Right atrium auricular region (tissue), 2 donors: ENCODE results near the gene AP3S2. TPM values are rescaled to one million over a fixed set of nuclear protein-coding genes. Genes with fewer than 3 reads are reported as not detected.
A peak's percentile ranks its signal among the peaks of the same experiment; 100 is the strongest.

ENCODE experiments used
- DNase-seq: peaks from one replicate; pipeline ENCODE4 v3.0.0-alpha.2; 2019; ENCODE audit warnings: low spot score
- H3K27ac ChIP-seq, 2 donors: fragments of 200-600 bp; sonication (generic); 1 replicate in 1 of 2; 2 replicates in 1 of 2; pipeline ENCODE4 v1.5.1; 2016 to 2019
- H3K27me3 ChIP-seq, 2 donors: fragments of 200-600 bp; sonication (generic); one replicate each; pipeline versions ENCODE4 v1.5.1 to v1.6.0; 2017 to 2019
- H3K36me3 ChIP-seq: fragments of 200-600 bp; sonication (generic); one replicate; pipeline ENCODE4 v1.5.1; 2016
- H3K4me1 ChIP-seq, 2 donors: fragments of 200-600 bp; sonication (generic); one replicate each; pipeline versions ENCODE4 v1.5.1 to v1.6.0; 2017 to 2019
- H3K4me3 ChIP-seq, 2 donors: fragments of 200-600 bp; sonication (generic); 1 replicate in 1 of 2; 2 replicates in 1 of 2; pipeline ENCODE4 v1.5.1; 2017 to 2019; ENCODE audit warnings: mild to moderate bottlenecking in 1 of 2, moderate library complexity in 1 of 2
- H3K9me3 ChIP-seq, 2 donors: fragments of 200-600 bp; sonication (generic); one replicate each; pipeline ENCODE4 v1.5.1; 2019
- CTCF ChIP-seq, 2 donors: fragments of 200-600 bp; sonication (generic); IDR thresholded peaks; one replicate each; pipeline ENCODE4 v1.5.1; 2019; ENCODE audit warnings: antibody characterized with exemption in 2 of 2
- total RNA-seq, 2 donors: library from RNA; depleted of rRNA; stranded (reverse); fragments of >200 nt; gene quantifications; one replicate each; pipeline ENCODE4 v1.1.0, GENCODE V29; 2016

AP3S2 gene
- total RNA-seq, 2 donors from 2014 or later: 42.1 to 65.9 TPM

- Histone ChIP-seq H3K36me3 (peaks cover 35% of the 10 kb centered on the region), H3K4me3 (no peak overlapping the region), H3K4me1 (no peaks in the 10 kb centered on the region), H3K27ac (no peak overlapping the region), H3K9me3 (no peaks in the 10 kb centered on the region), H3K27me3 (no peaks in the 10 kb centered on the region)
- DNase-seq: no peak
- no peak for TF ChIP-seq CTCF (IDR thresholded peaks at IDR 0.05)
These were observed 9.4 kb upstream of the AP3S2 start for GRCh38 chr15:89903015-89903857.

- Histone ChIP-seq H3K4me3 (no peak overlapping the region), H3K27me3 (no peaks in the 10 kb centered on the region), H3K27ac (peak overlapping the region in 1 of 2 donors; percentile 62), H3K9me3 (no peaks in the 10 kb centered on the region), H3K4me1 (no peaks in the 10 kb centered on the region), H3K36me3 (peaks cover 27% of the 10 kb centered on the region)
- no peak for TF ChIP-seq CTCF (IDR thresholded peaks at IDR 0.05)
- no peak for DNase-seq
These were observed 7.1 kb upstream of the AP3S2 start for GRCh38 chr15:89900849-89901248.

GRCh38 chr15:89899951-89900567 lies 6.3 kb upstream of the AP3S2 start:
- Histone ChIP-seq H3K27me3 (no peaks in the 10 kb centered on the region), H3K36me3 (peaks cover 27% of the 10 kb centered on the region), H3K27ac (peak overlapping the region in 1 of 2 donors; percentile 62), H3K9me3 (no peaks in the 10 kb centered on the region), H3K4me3 (no peak overlapping the region), H3K4me1 (no peaks in the 10 kb centered on the region)
- DNase-seq: peak; percentile 30
- TF ChIP-seq CTCF (IDR thresholded peaks at IDR 0.05): no peak

- no peak for TF ChIP-seq CTCF (IDR thresholded peaks at IDR 0.05)
- no peak overlapping the region for H3K4me3 ChIP-seq
- H3K27ac ChIP-seq: no peak overlapping the region
- H3K9me3 ChIP-seq: no peaks in the 10 kb centered on the region
- H3K27me3 ChIP-seq: no peaks in the 10 kb centered on the region
- H3K4me1 ChIP-seq: peaks cover 0 to 2% of the 10 kb centered on the region in 2 donors
- peak; percentile 23 for DNase-seq
- peaks cover 27% of the 10 kb centered on the region for H3K36me3 ChIP-seq
These were observed 5.6 kb upstream of the AP3S2 start for GRCh38 chr15:89899295-89899945.

- no peak for DNase-seq
- Histone ChIP-seq H3K4me3 (no peak overlapping the region), H3K27ac (no peak overlapping the region), H3K36me3 (peaks cover 23% of the 10 kb centered on the region), H3K9me3 (no peaks in the 10 kb centered on the region), H3K27me3 (no peaks in the 10 kb centered on the region), H3K4me1 (peaks cover 0 to 4% of the 10 kb centered on the region in 2 donors)
- peak in 1 of 2 donors; percentile 48 for TF ChIP-seq CTCF (IDR thresholded peaks at IDR 0.05)
These were observed 5.0 kb upstream of the AP3S2 start for GRCh38 chr15:89898614-89899294.
